Activated CD4-positive, alpha-beta T cell treated with anti-CD3 and anti-CD28 coated beads, Interleukin-2, Interleukin-6, amounts not matched to agents 100 ng/mL and 50 ng/mL, durations not matched to agents 16 hours and 8 hours (primary cell): ENCODE results near the gene BORCS5.
A peak's percentile ranks its signal among the peaks of the same experiment; 100 is the strongest.
"Not testable (repeated sequence)": the region's sequence is repeated elsewhere in the genome, so short reads cannot be mapped to it uniquely, and the experiment has no call there.

Experiments
- DNase-seq: peaks from one replicate; pipeline ENCODE4 v3.0.0-alpha.2; 2020

Gene BORCS5

DNA sequence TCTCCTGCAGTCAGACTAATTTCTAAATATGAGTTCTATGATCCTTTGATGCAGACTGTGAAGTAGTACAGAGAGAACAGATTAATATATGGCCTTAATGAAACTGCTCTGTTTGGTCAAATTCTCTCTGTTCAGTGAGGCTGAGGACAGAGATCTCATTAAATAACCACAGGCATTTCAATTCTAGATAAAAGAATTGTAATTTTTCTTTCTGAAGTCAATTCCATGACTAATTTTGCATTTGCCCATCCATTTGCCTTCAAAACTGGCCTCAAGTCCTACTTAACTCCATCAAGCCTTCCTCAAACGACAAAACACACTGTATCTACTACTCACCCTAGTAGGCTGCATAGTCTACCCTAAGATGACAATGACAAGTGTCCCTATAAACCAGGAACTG, 138.7 kb downstream of the BORCS5 start:
- no peak for DNase-seq

- no peak for DNase-seq
These were observed 141.3 kb downstream of the BORCS5 start for GRCh38 chr12:12498210-12498609.

DNA sequence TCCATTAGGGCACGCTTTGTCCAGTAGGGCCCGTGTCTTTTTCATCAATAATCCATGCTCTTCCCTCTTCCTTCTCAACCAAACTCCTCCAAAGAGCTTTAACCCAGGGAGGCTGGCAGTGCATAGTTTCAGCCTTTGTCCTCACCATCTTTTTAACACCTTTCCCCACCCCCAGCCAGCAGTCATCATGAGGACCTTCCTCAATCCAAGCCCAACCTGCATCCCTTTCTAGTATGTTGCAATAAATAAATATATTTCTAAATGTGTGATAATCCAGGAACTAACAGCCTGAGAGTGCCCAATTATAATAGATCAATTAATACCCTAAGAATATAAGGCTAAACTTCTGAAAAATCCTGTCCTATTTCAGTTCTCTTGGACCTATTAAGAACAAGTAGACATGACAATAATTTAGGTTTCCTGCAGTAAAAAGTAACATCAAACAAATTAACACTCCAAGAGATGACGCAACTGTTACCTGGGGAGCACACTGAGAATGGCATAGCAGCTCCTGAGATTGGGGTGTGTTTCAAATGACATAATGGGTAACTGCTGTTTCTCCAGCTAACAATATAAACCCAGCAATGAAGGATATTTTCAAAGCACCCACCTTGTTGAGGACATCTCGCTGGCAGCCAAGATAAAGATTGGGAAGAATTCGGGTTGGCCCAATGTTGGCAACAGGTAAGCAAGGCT, 143.2 kb downstream of the BORCS5 start:
- no peak for DNase-seq

DNA sequence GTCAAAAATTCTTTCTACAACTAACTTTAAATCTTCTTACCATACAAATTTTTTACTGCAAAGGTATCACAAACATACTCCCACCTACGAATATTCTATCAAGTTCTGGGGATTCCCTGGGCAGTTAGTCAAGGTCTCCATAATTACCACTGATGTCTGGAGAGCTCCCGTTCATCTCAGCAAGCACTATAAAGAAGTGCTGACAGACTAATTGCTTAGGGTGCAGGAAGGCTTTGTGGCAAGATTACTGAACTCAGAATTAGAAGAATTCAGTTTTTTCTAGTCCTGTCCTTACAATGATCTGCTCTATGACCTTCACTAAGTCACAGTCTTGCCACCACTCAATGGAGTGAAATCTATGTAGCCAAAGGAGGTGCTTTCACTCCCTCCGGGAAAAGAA, 144.2 kb downstream of the BORCS5 start:
- DNase-seq = no peak

GRCh38 chr12:12502130-12502814, 145.4 kb downstream of the BORCS5 start:
- DNase-seq = not testable (repeated sequence)

GRCh38 chr12:12502815-12503151, 145.9 kb downstream of the BORCS5 start:
- no peak for DNase-seq

GRCh38 chr12:12503384-12504078, 146.7 kb downstream of the BORCS5 start:
- peak; percentile 59 for DNase-seq

- DNase-seq = peak; percentile 70
These were observed 148.9 kb downstream of the BORCS5 start for GRCh38 chr12:12505544-12506495.

GRCh38 chr12:12506496-12506890, 149.6 kb downstream of the BORCS5 start:
- DNase-seq = no peak

- DNase-seq = no peak
These were observed 150.2 kb downstream of the BORCS5 start for GRCh38 chr12:12507121-12507520.

GRCh38 chr12:12508612-12509011, 151.7 kb downstream of the BORCS5 start:
- no peak for DNase-seq

DNA sequence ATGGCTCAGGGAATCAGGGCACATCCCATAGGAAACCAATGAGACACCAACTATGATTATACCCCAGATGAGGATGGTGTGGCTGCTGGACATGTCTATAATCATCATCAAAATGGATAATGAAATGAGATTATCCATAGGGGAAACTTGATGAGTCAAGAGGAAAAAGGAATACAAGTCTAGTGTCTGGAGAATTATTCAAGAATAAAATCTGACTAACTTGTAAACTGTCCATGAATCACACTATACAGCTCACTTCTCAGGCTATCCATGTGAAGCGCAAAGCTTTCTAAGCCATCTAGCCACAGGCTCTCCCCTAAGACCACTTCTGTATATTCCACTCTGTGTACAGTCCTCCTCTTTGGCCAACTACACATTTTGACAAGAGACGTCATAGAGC, 153.3 kb downstream of the BORCS5 start:
- DNase-seq = no peak

- no peak for DNase-seq
These were observed 153.7 kb downstream of the BORCS5 start for GRCh38 chr12:12510551-12510950.

DNA sequence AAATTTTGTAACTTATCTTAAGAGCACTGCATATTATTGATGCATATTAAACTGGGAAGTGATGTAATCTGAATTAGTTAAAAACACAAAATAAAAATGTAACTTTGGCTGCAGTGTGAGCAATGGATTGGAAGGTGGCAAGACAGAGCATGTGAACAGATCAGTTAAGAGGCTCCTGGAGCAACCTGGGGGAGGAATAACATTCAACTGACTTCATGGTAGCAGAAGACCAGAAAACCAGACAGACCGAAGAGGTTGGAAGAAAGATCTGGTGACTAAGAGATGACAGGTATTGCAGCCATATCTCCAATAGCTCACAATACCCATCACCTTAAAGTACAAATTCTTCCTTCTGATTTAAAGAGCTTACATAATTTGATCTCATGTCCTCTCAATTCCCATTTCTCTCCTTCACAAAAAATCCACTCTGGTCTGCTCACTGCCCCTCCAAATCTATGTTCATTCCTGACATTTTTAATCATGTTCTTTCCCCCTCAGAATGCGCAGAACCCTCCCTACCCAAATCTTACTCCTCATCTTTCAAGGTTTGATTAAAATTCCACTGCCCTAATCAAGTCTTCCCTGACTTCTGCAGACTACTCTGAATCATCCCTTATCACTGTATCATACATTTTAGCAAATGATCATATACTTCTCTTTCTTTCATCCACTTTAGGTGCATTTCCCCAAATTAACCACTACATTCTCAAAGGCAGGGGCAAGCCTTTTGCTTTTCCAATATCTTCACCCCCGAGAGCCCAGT, 154.3 kb downstream of the BORCS5 start:
- no peak for DNase-seq

DNA sequence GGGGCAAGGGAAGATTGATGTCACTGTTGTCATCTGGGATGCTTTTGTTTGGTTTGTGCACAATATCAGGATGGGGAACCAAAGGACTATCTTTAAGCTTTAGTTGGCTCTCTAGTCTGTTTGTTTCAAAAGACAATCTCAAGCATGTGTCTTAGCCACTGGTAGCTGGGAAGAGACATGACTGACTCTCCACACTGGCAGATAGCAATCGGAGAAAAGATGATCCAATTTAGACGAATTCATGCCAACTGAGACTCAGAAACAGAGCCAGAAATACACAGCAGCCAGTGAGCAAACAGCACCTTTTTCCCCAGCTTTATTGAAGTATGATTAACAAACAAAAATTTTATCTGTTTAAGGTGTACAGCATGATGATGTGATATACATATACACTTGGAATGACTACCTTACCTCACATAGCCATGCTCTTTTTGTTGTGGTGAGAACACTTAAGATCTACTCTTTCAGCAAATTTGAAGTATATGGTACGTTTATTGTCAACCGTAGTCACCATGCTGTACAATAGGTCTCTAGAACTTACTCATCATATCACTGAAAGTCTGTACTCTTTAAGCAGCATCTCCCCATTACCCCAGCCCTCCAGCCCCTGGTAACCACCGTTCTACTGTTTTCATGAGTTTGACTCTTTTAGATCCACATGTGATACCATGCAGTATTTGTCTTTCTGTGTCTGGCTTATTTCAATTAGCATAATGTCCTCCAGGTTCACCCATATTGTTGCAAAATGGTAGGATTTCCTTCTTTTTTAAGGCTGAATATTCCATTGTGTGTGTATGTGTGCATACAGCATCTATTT, 155.2 kb downstream of the BORCS5 start:
- DNase-seq = peak; percentile 47

DNA sequence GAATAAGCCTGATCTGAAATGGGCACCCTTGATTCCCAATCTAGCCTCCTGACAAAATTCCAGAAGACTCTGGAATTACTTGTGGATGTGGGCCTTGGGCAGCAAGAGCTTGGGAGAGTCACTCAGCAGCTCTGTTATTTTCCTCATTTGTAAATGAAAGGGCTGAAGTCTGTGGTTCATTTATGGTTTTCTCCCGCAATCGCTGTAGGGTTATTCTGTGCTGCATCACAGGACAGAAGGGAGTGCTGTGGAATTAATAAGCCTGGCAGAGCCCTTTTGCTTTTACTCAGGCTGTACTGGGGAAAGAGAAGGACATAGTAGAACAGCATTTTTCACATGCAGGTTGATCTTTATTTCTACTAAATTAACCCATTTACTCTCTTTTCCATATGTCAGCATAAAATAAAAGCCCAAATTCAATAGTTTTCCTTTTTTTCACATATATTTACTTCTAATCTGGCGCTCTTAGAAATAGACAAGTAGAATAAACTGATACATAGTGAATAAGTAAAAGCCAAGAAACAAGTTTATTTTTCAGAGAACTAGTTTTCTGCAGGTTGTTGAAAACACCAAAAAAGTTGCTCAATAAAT, 156.6 kb downstream of the BORCS5 start:
- DNase-seq = no peak

GRCh38 chr12:12518464-12518845, 161.6 kb downstream of the BORCS5 start:
- DNase-seq = no peak

DNA sequence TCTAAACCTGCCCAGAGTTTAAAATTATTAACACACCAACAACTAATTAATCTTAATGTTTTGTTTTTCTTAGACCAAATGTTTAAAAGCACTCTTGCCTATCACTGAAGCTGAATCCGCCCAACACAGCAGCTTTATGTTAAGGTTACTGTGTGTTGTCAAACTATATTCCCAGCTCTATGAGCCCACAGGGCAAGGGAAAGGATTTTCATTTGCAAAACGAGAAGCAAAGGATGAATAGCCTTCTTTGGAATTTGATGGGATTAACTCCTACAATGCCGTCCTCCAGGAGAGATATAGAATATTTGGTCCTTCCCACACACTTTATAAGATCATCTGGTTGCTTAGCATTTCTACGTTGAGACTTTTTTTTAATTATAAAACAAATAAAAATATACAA, 162.0 kb downstream of the BORCS5 start:
- DNase-seq = no peak
